Small intestine (tissue), 7 donors: Measurements from ENCODE around the gene ADARB2. TPM values are rescaled to one million over a fixed set of nuclear protein-coding genes. Genes with fewer than 3 reads are reported as not detected.

Source experiments
- DNase-seq, 2 donors: peaks; one replicate each; pipeline versions ENCODE4 v3.0.0 to v3.0.0-alpha.2; 2013
- FAIRE-seq: peaks from 2 replicates; lab custom pipeline; 2012; peaks lifted over from hg19 to GRCh38; lab: Jason Lieb, UNC
- H3K27ac ChIP-seq, 3 donors: one replicate each; pipeline ENCODE4 v1.5.1; 2013; ENCODE audit warnings: low read length in 2 of 3, mild to moderate bottlenecking in 2 of 3, control low read depth in 1 of 3, inconsistent platforms in 1 of 3, low read depth in 1 of 3, moderate library complexity in 1 of 3
- H3K27me3 ChIP-seq, 3 donors: one replicate each; pipeline ENCODE4 v1.6.1; 2013; ENCODE audit warnings: low read length in 3 of 3, inconsistent platforms in 1 of 3; ENCODE audit not compliant: control insufficient read depth in 3 of 3, insufficient read depth in 3 of 3
- H3K36me3 ChIP-seq, 3 donors: one replicate each; pipeline ENCODE4 v1.6.1; 2013; ENCODE audit warnings: low read length in 3 of 3, inconsistent platforms in 1 of 3, low read depth in 1 of 3, mild to moderate bottlenecking in 1 of 3, moderate library complexity in 1 of 3; ENCODE audit not compliant: control insufficient read depth in 3 of 3, insufficient read depth in 2 of 3
- H3K4me1 ChIP-seq, 3 donors: one replicate each; pipeline ENCODE4 v1.6.1; 2013; ENCODE audit warnings: low read length in 2 of 3, inconsistent platforms in 1 of 3, low read depth in 1 of 3, mild to moderate bottlenecking in 1 of 3, moderate library complexity in 1 of 3; ENCODE audit not compliant: control insufficient read depth in 3 of 3, insufficient read depth in 2 of 3
- H3K4me3 ChIP-seq, 3 donors: one replicate each; pipeline ENCODE4 v1.5.1; 2013; ENCODE audit warnings: low read length in 3 of 3, control low read depth in 1 of 3, inconsistent platforms in 1 of 3, low read depth in 1 of 3, mild to moderate bottlenecking in 1 of 3, moderate library complexity in 1 of 3
- H3K9me3 ChIP-seq, 2 donors: one replicate each; pipeline ENCODE4 v1.6.1; 2013; ENCODE audit warnings: low read depth in 1 of 2, low read length in 1 of 2; ENCODE audit not compliant: control insufficient read depth in 2 of 2, insufficient read depth in 1 of 2
- WGBS, 3 donors: extraction: QIAGEN DNeasy Blood & Tissue Kit; methylation state at CpG; one replicate each; pipeline ENCODE4 v1.1.7; 2013; 5-methylcytosine and 5-hydroxymethylcytosine counted together
- polyA plus RNA-seq, 4 donors: library from polyadenylated mRNA; stranded (reverse) in 3 of 4; unstranded in 1 of 4; fragments of 200-250 nt in 3 of 4; fragments of 120-200 nt in 1 of 4; gene quantifications; one replicate each; pipeline versions ENCODE4 v1.2.1 to v1.2.3, GENCODE V29; 2013
- donor health status: healthy with polysubstance abuse.
- donor health status: control.
- donor health status: control.
- donor health status: Bipolar disorder and iron deficiency.
- donor health status: healthy.

The ADARB2 gene
- polyA plus RNA-seq, 4 donors: 0.35 to 1.8 (median 0.94) TPM

DNA sequence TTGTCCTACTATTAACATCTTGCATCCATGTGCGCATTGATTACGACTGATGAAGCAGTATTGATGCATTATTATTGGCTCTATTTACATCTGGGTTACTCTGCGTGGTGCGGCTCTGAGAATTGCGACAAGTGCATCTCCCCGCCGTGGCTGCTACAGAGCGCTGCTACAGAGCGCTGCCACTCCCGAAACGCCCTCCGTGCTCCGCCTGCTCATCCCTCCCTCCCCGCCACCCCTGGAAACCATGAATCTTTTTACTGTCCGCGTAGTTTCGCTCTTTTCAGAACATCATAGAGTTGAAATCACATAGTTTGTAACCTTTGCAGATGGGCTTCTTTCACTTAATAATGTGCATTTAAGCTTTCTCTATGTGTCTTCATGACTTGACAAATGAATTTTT is 74.1 kb downstream of the ADARB2 start:
- no peaks in the 10 kb centered on the region for H3K4me1 ChIP-seq
- 92 to 93% (median 93%) methylated on average over 17 of the region's 17 CpGs for WGBS, 3 donors
- FAIRE-seq: no peak

DNA sequence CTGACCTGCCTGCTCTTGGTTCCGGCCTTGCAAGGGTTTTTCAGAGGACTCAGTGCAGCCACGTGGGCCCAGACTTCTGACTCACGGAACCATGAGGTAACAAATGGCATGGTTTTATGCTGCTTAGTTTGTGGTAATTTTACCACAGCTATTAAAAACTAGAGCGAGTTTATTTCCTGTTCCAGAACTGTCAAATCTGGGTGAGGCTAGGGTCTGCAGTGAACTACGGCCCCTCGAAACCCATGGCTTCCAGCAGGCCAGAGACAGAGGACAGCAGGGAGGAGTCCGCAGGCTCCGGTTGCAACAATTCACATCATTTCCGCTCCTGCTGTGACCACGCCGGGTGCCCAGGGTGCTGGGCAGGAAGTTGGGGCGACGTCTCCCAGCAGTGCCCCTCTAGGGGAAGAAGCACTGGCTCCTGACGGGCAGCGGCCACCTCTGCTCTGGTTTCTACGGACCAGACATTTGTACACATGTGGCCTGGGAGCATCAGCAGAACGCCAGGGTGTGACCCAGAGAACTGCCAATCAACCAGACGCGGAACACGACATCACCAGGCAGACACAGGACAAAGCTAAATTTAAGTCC is 74.8 kb downstream of the ADARB2 start:
- Histone ChIP-seq H3K27ac (no peak overlapping the region), H3K9me3 (no peaks in the 10 kb centered on the region), H3K27me3 (no peaks in the 10 kb centered on the region), H3K4me1 (no peaks in the 10 kb centered on the region), H3K4me3 (no peak overlapping the region), H3K36me3 (no peaks in the 10 kb centered on the region)
- FAIRE-seq: no peak
- 81 to 91% (median 82%) methylated on average over 20 of the region's 20 CpGs for WGBS, 3 donors
- no peak for DNase-seq

More for the DNA sequence above, 74.1 kb downstream of the ADARB2 start:
- H3K27ac ChIP-seq: no peak overlapping the region
- H3K36me3 ChIP-seq: no peaks in the 10 kb centered on the region
- no peaks in the 10 kb centered on the region for H3K27me3 ChIP-seq
- no peaks in the 10 kb centered on the region for H3K9me3 ChIP-seq
- DNase-seq: no peak
- H3K4me3 ChIP-seq: no peak overlapping the region

DNA sequence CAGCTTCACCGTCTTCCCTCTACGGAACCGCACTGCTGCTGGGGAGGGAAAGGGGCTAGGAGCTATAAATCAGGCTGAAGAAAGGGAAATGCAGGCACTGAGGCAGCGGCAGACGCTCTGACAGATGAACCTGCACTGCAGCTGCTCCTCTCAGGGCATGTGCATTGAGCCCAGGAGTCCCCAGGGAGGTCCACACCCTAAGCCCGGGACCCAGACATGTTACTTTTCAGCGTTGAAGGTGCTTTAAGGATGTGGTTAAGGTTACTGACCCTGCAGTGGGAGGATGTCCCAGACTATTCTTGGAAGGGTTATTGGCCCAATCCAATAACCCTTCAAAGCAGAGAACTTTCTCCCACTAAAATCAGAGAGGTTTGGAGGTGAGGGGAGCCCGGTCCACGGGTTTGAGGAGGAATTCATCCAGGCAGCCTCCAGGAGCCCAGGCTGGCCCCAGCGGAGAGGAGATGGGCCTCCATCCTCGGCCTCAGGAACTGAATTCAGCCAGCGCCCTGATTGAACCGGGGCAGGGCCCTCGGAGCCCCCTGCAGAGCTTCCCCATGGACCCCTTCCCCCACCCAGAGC is 75.4 kb downstream of the ADARB2 start:
- WGBS, 3 donors: 68 to 74% (median 70%) methylated on average over 14 of the region's 14 CpGs
- no peak for FAIRE-seq
- Histone ChIP-seq H3K36me3 (no peaks in the 10 kb centered on the region), H3K4me3 (no peak overlapping the region), H3K4me1 (no peaks in the 10 kb centered on the region), H3K27ac (no peak overlapping the region), H3K27me3 (no peaks in the 10 kb centered on the region), H3K9me3 (no peaks in the 10 kb centered on the region)
- DNase-seq: no peak

DNA sequence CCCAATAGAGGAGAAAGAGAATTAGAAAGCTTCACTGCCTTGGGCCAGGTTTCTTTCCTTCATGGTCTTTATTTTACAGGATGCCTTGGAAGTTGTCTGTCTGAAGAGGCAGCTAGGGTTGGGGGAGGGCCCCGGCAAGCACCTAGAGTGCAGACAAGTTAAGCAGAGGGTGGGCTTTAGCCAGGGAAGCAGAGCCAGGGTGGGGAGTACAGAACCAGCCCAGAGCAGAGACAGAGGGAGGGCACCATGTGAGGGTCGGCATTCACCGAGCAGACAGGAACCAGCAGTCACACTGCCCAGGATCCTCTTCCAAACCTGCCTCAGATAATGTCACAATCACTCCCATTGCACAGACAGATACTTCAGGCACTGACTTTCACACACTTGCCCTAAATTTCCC is 75.9 kb downstream of the ADARB2 start:
- H3K36me3 ChIP-seq: no peaks in the 10 kb centered on the region
- FAIRE-seq (no peak), DNase-seq (no peak)
- H3K27me3 ChIP-seq: no peaks in the 10 kb centered on the region
- no peak overlapping the region for H3K4me3 ChIP-seq
- no peaks in the 10 kb centered on the region for H3K9me3 ChIP-seq
- no peaks in the 10 kb centered on the region for H3K4me1 ChIP-seq
- WGBS, 3 donors: 87 to 96% (median 95%) methylated on average over 3 of the region's 3 CpGs
- no peak overlapping the region for H3K27ac ChIP-seq

DNA sequence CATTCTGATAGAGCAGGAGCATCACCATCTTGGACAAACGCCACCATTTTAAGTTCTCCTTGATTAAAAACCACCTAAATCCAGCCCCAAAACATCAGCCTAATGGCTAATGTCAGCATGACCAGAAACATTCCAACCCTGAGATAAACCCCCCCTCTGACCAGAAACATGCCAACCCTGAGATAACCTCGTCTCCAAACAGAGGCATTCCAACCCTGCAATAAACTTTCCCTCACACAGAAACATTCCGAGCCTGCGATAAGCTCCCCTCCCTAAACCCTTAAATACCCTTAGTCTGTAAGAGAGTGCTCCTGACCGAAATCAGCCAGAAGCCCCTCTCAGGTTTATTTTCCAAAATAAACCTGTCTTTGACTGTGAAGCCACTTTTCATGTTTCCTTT is 76.5 kb downstream of the ADARB2 start:
- no peak for FAIRE-seq
- H3K9me3 ChIP-seq: no peaks in the 10 kb centered on the region
- no peaks in the 10 kb centered on the region for H3K27me3 ChIP-seq
- H3K36me3 ChIP-seq: no peaks in the 10 kb centered on the region
- H3K4me1 ChIP-seq: no peaks in the 10 kb centered on the region
- no peak overlapping the region for H3K4me3 ChIP-seq
- WGBS, 3 donors: 33 to 49% (median 47%) methylated on average over 5 of the region's 5 CpGs
- H3K27ac ChIP-seq: no peak overlapping the region
- DNase-seq: no peak

DNA sequence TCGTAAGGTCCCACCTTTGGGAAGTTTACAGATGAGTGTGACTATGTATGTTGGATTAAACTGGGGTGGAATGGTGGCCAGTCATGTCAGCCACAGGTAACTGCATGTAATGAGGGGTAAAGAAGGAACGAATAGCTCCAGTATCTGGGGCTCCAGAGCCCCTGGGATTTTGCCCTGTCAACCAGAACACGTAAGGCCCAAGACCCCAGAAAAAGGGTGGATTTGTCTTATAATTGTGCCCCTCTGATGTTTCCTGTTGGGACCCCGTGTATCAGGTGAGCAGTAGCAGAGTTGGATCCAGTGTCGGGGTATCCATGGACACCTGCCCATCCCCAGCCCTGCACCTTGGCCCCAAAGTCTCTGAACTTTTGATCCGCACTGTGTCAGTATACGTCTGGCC is 76.9 kb downstream of the ADARB2 start:
- DNase-seq: no peak

DNA sequence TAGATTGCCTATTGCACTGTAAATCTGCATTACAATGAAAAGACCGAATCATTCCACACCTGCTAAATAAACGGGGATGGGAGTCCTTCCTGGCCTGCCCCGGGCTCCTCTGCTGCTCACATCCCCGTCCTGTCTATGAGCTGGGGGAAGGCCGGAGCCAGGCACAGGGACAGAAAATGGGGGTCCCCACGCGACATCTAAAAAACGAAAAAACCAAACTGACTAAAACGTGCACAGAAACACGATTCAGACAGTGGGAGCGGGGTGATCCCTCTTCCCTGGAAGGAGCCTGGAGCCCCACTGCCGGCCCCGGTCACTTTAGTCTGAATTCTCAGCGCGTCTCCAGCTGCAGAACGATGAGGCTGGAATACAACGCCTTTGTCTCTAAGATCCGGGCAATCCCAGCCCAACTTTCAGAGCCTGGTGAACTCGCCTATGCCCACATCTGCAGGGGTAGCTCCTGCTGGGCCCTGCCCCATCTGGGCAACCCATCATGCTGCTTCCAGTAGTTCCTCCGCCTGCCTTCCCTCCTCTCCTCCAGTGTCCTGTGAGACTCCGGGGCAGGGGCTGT is 78.0 kb downstream of the ADARB2 start:
- Histone ChIP-seq H3K36me3 (no peaks in the 10 kb centered on the region), H3K4me3 (no peak overlapping the region), H3K27me3 (no peaks in the 10 kb centered on the region), H3K9me3 (no peaks in the 10 kb centered on the region), H3K27ac (no peak overlapping the region), H3K4me1 (peaks cover 0 to 5% (median 0%) of the 10 kb centered on the region in 3 donors)
- 84 to 89% (median 86%) methylated on average over 21 of the region's 21 CpGs for WGBS, 3 donors
- DNase-seq: no peak
- no peak for FAIRE-seq

More for the DNA sequence above, 76.9 kb downstream of the ADARB2 start:
- H3K4me1 ChIP-seq: no peaks in the 10 kb centered on the region
- no peaks in the 10 kb centered on the region for H3K36me3 ChIP-seq
- no peak overlapping the region for H3K4me3 ChIP-seq
- no peak overlapping the region for H3K27ac ChIP-seq
- FAIRE-seq: no peak
- H3K9me3 ChIP-seq: no peaks in the 10 kb centered on the region
- H3K27me3 ChIP-seq: no peaks in the 10 kb centered on the region
- WGBS, 3 donors: 70 to 87% (median 72%) methylated on average over 7 of the region's 7 CpGs

DNA sequence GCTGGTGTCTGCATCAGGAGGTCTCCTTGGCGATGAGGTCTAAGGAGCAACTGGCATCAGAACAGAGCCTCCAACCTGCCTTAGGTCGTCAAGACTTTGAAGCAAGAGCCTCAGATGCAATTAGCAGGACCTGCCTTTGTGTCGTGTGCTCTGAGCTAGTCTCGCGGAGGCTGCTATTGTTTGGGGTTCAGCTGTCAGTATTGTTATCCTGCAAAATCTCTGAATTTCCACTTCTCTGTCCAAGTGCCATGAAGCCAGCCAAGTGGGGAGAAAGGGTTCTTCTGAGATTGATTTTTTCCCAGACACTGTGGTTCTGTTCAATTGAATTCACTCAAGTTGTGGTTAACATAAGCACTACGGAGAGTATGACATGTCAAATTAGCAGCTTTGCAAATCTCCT is 78.7 kb downstream of the ADARB2 start:
- WGBS, 3 donors: 73 to 86% (median 74%) methylated on average over 6 of the region's 6 CpGs
- Histone ChIP-seq H3K9me3 (no peaks in the 10 kb centered on the region), H3K27ac (no peak overlapping the region), H3K36me3 (no peaks in the 10 kb centered on the region), H3K4me3 (no peak overlapping the region), H3K27me3 (no peaks in the 10 kb centered on the region), H3K4me1 (peaks cover 0 to 5% (median 0%) of the 10 kb centered on the region in 3 donors)
- DNase-seq (no peak), FAIRE-seq (no peak)
